Stomach (tissue), 9 donors: Measurements from ENCODE around the gene TCOF1. TPM values are rescaled to one million over a fixed set of nuclear protein-coding genes. Genes with fewer than 3 reads are reported as not detected.

Experiments used
- DNase-seq, 2 donors: peaks; one replicate each; pipeline versions ENCODE4 v3.0.0 to v3.0.0-alpha.2; 2013 to 2019
- H3K27ac ChIP-seq, 5 donors: fragments of 200-600 bp in 4 of 5; sonication (generic) in 4 of 5; one replicate each; pipeline ENCODE4 v1.5.1; 2013 to 2019; ENCODE audit warnings: mild to moderate bottlenecking in 1 of 5, moderate library complexity in 1 of 5
- H3K27me3 ChIP-seq, 3 donors: fragments of 200-600 bp; sonication (generic); one replicate each; pipeline ENCODE4 v1.5.1; 2017 to 2019; ENCODE audit warnings: mixed run types in 1 of 3
- H3K36me3 ChIP-seq, 4 donors: fragments of 200-600 bp; sonication (generic); 1 replicate in 3 of 4; 2 replicates in 1 of 4; pipeline ENCODE4 v1.5.1; 2016 to 2019
- H3K4me1 ChIP-seq, 4 donors: fragments of 200-600 bp; sonication (generic); one replicate each; pipeline ENCODE4 v1.5.1; 2016 to 2019
- H3K4me3 ChIP-seq, 4 donors: fragments of 200-600 bp; sonication (generic) in 3 of 4; one replicate each; pipeline ENCODE4 v1.5.1; 2016 to 2019; ENCODE audit warnings: mild to moderate bottlenecking in 1 of 4
- H3K9me3 ChIP-seq, 4 donors: fragments of 200-600 bp; sonication (generic); one replicate each; pipeline ENCODE4 v1.5.1; 2016 to 2019
- EP300 ChIP-seq: sonication (generic); formaldehyde crosslinking; IDR thresholded peaks from one replicate; pipeline ENCODE4 v1.6.1; 2017; ENCODE audit warnings: antibody characterized with exemption
- POLR2A ChIP-seq, 4 donors: fragments of 450-650 bp; IDR thresholded peaks; one replicate each; pipeline ENCODE4 v1.6.1; 2016; ENCODE audit warnings: antibody characterized with exemption in 4 of 4, control low read depth in 2 of 4, mild to moderate bottlenecking in 1 of 4, moderate library complexity in 1 of 4
- POLR2AphosphoS5 ChIP-seq, 3 donors: sonication (generic); formaldehyde crosslinking; IDR thresholded peaks; one replicate each; pipeline ENCODE4 v1.6.1; 2016; ENCODE audit warnings: antibody characterized with exemption in 3 of 3
- WGBS, 5 donors: extraction: QIAGEN DNeasy Blood & Tissue Kit in 3 of 5; methylation state at CpG; one replicate each; pipeline versions ENCODE4 v1.1.5 to v1.1.7; 2013 to 2018; 5-methylcytosine and 5-hydroxymethylcytosine counted together
- intact Hi-C: fragments of 100-400 bp; cut with DNase I; formaldehyde crosslinking; loops from one replicate; pipeline ENCODE4 v1.15.1; 2023; ENCODE audit warnings: low total_unique reads
- polyA plus RNA-seq, 3 donors: library from polyadenylated mRNA; stranded (reverse); fragments of 200-250 nt; gene quantifications; one replicate each; pipeline ENCODE4 v1.2.3, GENCODE V29; 2013
- total RNA-seq, 5 donors: library from RNA; depleted of rRNA; stranded (reverse); fragments of >200 nt; gene quantifications; one replicate each; pipeline versions ENCODE4 v1.1.0 to v1.2.3, GENCODE V29; 2014 to 2016
- TF ChIP-seq, protein P1 (sequence below), 7 experiments: fragments of 450-650 bp in 4 of 7; fragments of 200-600 bp in 3 of 7; sonication (generic) in 3 of 7; IDR thresholded peaks; one replicate each; pipeline ENCODE4 v1.5.1; 2016 to 2019; ENCODE audit warnings: antibody characterized with exemption in 7 of 7, control low read depth in 2 of 7, mild to moderate bottlenecking in 1 of 7
- donor health status: healthy with polysubstance abuse.
- donor health status: Bipolar disorder and iron deficiency.
- donor health status: healthy.

The TCOF1 gene
- total and polyA plus RNA-seq, 8 donors, result 11.7 to 74.1 (median 27.0) TPM

DNA sequence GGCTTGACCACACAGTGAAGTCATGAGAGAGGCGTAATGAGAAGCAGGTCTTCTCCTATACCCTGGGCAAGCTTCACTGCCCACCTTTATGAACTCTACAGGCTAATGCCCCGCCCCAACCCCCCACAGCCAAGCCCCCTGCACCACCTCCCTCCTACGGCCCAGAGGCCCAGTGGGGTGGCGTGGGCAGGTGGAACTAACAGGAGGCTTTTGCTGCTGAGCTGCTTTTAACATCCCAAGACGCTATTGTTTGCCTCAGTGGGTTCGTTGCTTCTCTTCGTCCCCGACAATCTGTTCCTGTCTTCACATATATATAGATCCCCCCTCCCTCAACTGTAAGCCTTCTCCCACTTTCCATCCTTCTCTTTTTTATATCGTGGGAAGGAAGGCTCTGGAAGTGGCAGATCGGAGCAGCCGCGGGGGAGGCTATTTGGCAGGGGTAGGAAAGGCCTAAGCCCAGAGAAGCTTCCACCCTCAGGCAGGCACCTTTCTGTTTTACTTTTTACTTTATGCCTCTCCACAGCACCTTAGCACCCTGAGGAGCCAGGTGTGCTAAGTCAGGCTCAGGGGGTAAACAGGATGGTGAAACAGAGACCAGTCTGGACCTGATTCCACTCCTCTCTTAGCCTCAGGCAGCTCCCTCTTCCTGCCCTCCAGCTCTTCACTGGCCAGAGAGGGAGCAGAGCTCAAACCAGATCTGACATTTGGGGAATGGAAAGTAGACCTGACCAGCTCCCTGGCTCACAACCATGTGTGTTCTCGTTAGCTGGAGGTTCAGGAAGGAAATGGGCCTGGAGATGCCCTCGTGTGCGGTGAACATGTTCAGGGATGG, 28.7 kb downstream of the TCOF1 start:
- no peak overlapping the region for H3K27ac ChIP-seq
- no peak overlapping the region for H3K4me3 ChIP-seq
- intact Hi-C loops, result no loop called here
- H3K4me1 ChIP-seq, result no peaks in the 10 kb centered on the region
- no peaks in the 10 kb centered on the region for H3K27me3 ChIP-seq
- no peak for DNase-seq
- no peaks in the 10 kb centered on the region for H3K9me3 ChIP-seq
- TF ChIP-seq EP300 (no peak), POLR2AphosphoS5 (IDR thresholded peaks at IDR 0.05) (no peak), POLR2A (IDR thresholded peaks at IDR 0.05) (no peak)
- TF ChIP-seq, protein P1, sequence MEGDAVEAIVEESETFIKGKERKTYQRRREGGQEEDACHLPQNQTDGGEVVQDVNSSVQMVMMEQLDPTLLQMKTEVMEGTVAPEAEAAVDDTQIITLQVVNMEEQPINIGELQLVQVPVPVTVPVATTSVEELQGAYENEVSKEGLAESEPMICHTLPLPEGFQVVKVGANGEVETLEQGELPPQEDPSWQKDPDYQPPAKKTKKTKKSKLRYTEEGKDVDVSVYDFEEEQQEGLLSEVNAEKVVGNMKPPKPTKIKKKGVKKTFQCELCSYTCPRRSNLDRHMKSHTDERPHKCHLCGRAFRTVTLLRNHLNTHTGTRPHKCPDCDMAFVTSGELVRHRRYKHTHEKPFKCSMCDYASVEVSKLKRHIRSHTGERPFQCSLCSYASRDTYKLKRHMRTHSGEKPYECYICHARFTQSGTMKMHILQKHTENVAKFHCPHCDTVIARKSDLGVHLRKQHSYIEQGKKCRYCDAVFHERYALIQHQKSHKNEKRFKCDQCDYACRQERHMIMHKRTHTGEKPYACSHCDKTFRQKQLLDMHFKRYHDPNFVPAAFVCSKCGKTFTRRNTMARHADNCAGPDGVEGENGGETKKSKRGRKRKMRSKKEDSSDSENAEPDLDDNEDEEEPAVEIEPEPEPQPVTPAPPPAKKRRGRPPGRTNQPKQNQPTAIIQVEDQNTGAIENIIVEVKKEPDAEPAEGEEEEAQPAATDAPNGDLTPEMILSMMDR (IDR thresholded peaks at IDR 0.05), result no peak
- peaks cover 92 to 100% (median 100%) of the 10 kb centered on the region in 4 donors for H3K36me3 ChIP-seq
- WGBS, 5 donors, result 83 to 94% (median 87%) methylated on average over 15 of the region's 15 CpGs

DNA sequence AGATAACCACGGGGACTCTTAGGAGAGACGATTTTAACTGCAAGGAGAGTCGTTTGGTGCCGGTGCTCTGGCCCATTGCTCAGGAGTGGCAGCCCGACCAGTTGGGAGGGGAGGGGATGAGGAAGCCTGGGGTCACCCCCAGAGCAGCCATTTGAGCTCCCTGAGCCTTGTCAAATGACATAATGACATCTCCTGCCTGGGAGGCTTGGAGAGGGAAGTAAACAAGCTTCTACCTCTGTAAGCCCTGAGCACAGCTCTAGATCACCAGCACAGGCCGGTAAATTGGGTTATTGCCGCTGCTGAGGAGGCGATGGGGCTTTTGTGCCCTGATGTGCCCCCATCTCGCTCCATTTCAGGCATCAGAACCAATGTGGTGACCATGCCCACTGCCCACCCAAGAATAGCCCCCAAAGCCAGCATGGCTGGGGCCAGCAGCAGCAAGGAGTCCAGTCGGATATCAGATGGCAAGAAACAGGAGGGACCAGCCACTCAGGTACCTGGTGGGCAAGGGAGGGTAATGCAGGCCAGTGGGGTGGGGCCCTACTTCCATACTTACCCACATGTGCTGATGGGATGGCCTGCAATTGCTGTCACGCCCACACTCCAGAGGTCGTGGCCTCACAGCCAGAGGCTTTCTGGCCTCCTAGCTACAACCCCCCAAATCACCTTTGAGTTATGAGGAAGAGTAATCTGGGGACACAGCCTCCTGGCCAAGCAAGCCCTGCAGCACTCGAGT, 32.2 kb downstream of the TCOF1 start:
- Histone ChIP-seq H3K4me3 (no peak overlapping the region), H3K27me3 (no peaks in the 10 kb centered on the region), H3K9me3 (no peaks in the 10 kb centered on the region), H3K4me1 (no peaks in the 10 kb centered on the region), H3K27ac (no peak overlapping the region), H3K36me3 (peaks cover 87 to 100% (median 100%) of the 10 kb centered on the region in 4 donors)
- TF ChIP-seq POLR2A (IDR thresholded peaks at IDR 0.05), result no peak
- TF ChIP-seq, protein P1 (IDR thresholded peaks at IDR 0.05), result no peak
- no peak for TF ChIP-seq EP300
- 85 to 88% (median 87%) methylated on average over 11 to 13 of the region's 13 CpGs for WGBS, 5 donors
- intact Hi-C loops, result no loop called here
- DNase-seq, result no peak

DNA sequence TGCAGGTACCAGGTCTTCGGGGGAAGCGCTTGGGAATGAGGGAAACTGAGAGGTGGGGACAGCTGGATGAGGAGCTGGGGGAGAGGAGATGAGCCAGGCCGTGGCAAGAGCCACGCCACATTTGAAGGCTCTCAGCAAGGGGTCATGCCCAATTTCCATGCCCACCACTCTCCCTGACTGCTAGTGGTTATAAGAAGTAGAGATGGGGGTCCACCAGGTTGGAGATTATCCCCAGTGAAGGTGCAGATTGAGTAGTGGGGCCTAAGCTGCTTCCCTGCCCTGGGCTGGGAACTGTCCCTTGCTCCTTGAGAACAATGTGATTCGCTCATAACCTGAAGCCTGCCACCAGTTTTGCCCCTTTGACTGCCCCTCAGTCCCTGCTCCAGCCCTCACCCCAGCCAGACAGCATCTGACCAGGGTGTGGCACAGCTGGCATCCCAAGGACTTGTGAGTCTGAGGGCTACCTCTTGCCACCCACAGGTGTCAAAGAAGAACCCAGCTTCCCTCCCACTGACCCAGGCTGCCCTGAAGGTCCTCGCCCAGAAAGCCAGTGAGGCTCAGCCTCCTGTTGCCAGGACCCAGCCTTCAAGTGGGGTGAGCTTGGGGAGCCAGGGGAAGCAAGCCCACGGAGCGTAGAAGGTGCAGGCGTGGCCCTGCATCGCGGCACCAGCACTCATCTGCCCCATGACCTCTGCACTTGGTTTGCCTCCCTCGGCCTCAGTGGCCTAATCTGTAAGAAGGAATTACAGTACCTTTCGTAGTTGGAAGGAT, 33.8 kb downstream of the TCOF1 start:
- no peak for TF ChIP-seq EP300
- TF ChIP-seq, protein P1 (IDR thresholded peaks at IDR 0.05), result no peak
- no peak for TF ChIP-seq POLR2AphosphoS5 (IDR thresholded peaks at IDR 0.05)
- no peak for TF ChIP-seq POLR2A (IDR thresholded peaks at IDR 0.05)
- H3K4me3 ChIP-seq, result no peak overlapping the region
- H3K27ac ChIP-seq, result no peak overlapping the region
- H3K4me1 ChIP-seq, result no peaks in the 10 kb centered on the region
- 83 to 95% (median 93%) methylated on average over 12 to 13 of the region's 13 CpGs for WGBS, 5 donors
- H3K9me3 ChIP-seq, result no peaks in the 10 kb centered on the region
- peaks cover 85 to 100% (median 100%) of the 10 kb centered on the region in 4 donors for H3K36me3 ChIP-seq
- DNase-seq, result no peak
- intact Hi-C loops, result no loop called here
- no peaks in the 10 kb centered on the region for H3K27me3 ChIP-seq

DNA sequence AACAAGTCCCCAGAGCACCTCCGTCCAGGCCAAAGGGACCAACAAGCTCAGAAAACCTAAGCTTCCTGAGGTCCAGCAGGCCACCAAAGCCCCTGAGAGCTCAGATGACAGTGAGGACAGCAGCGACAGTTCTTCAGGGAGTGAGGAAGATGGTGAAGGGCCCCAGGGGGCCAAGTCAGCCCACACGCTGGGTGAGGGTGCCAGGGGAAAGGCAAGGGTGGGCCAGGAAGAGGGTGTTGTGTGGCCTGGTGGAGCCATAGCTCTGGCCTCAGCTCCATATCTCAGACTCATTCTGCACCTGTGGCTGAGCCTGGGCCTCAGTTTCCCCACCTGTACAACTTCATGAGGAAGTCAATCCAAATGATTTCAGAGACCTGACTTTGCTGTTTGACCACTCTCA, 34.5 kb downstream of the TCOF1 start:
- Histone ChIP-seq H3K27ac (no peak overlapping the region), H3K4me3 (no peak overlapping the region), H3K4me1 (no peaks in the 10 kb centered on the region), H3K36me3 (peaks cover 84 to 100% (median 100%) of the 10 kb centered on the region in 4 donors), H3K9me3 (no peaks in the 10 kb centered on the region), H3K27me3 (no peaks in the 10 kb centered on the region)
- WGBS, 5 donors, result 93 to 100% (median 97%) methylated on average over 3 of the region's 3 CpGs
- intact Hi-C loops, result no loop called here
- DNase-seq, result no peak
- TF ChIP-seq POLR2AphosphoS5 (IDR thresholded peaks at IDR 0.05) (no peak), EP300 (no peak), POLR2A (IDR thresholded peaks at IDR 0.05) (no peak)
- TF ChIP-seq, protein P1 (IDR thresholded peaks at IDR 0.05), result no peak
